Thyroid gland (tissue), 4 donors: ENCODE measurements around the gene DGKZ. TPM values are rescaled to one million over a fixed set of nuclear protein-coding genes. Genes with fewer than 3 reads are reported as not detected.

Experiments
- DNase-seq, 2 donors: peaks; one replicate each; pipeline ENCODE4 v3.0.0-alpha.2; 2019
- H3K27ac ChIP-seq, 3 donors: fragments of 200-600 bp; sonication (generic); 1 replicate in 2 of 3; 2 replicates in 1 of 3; pipeline ENCODE4 v1.5.1; 2016 to 2019; ENCODE audit warnings: mild to moderate bottlenecking in 1 of 3, moderate library complexity in 1 of 3
- H3K27me3 ChIP-seq: fragments of 200-600 bp; sonication (generic); one replicate; pipeline ENCODE4 v1.5.1; 2019
- H3K36me3 ChIP-seq, 2 donors: fragments of 200-600 bp; sonication (generic); one replicate each; pipeline ENCODE4 v1.5.1; 2016 to 2019
- H3K4me1 ChIP-seq, 2 donors: fragments of 200-600 bp; sonication (generic); one replicate each; pipeline ENCODE4 v1.5.1; 2017 to 2019
- H3K4me3 ChIP-seq, 3 donors: fragments of 200-600 bp; sonication (generic); replicated peaks in 1 of 3; 1 replicate in 2 of 3; 2 replicates in 1 of 3; pipeline ENCODE4 v1.5.1; 2016; ENCODE audit warnings: mild to moderate bottlenecking in 1 of 3
- H3K9me3 ChIP-seq: fragments of 200-600 bp; sonication (generic); one replicate; pipeline ENCODE4 v1.5.1; 2017
- CTCF ChIP-seq, 6 experiments: fragments of 200-600 bp in 3 of 6; fragments of 450-650 bp in 3 of 6; sonication (generic) in 3 of 6; IDR thresholded peaks; one replicate each; pipeline ENCODE4 v1.5.1; 2016 to 2019; ENCODE audit warnings: antibody characterized with exemption in 6 of 6, mild to moderate bottlenecking in 2 of 6, inconsistent platforms in 1 of 6, moderate library complexity in 1 of 6
- POLR2A ChIP-seq, 2 donors: fragments of 450-650 bp; IDR thresholded peaks; one replicate each; pipeline ENCODE4 v1.6.1; 2017; ENCODE audit warnings: antibody characterized with exemption in 2 of 2, mild to moderate bottlenecking in 2 of 2, moderate library complexity in 1 of 2
- WGBS, 2 donors: methylation state at CpG; one replicate each; pipeline ENCODE4 v1.1.5; 2017; 5-methylcytosine and 5-hydroxymethylcytosine counted together
- intact Hi-C: fragments of 100-400 bp; cut with DNase I; formaldehyde crosslinking; loops from one replicate; pipeline ENCODE4 v1.15.1; 2023
- total RNA-seq, 4 donors: library from RNA; depleted of rRNA; stranded (reverse); fragments of >200 nt; gene quantifications; one replicate each; pipeline ENCODE4 v1.2.3, GENCODE V29; 2016

DGKZ gene
- total RNA-seq, 4 donors from 2014 or later, result 29.7 to 53.5 (median 41.8) TPM

- intact Hi-C loops, result no loop called here
- Histone ChIP-seq H3K9me3 (no peaks in the 10 kb centered on the region), H3K27ac (peak overlapping the region in 2 of 3 donors; percentile 11 to 44), H3K27me3 (no peaks in the 10 kb centered on the region), H3K4me3 (no peak overlapping the region), H3K36me3 (no peaks in the 10 kb centered on the region), H3K4me1 (no peaks in the 10 kb centered on the region)
- DNase-seq, result no peak
- WGBS, 2 donors, result 17 to 30% methylated on average over 7 to 14 of the region's 16 CpGs
- no peak for TF ChIP-seq CTCF (IDR thresholded peaks at IDR 0.05)
- TF ChIP-seq POLR2A (IDR thresholded peaks at IDR 0.05), result no peak
Measured at GRCh38 chr11:46338988-46339666, 8.1 kb upstream of the DGKZ start.

DNA sequence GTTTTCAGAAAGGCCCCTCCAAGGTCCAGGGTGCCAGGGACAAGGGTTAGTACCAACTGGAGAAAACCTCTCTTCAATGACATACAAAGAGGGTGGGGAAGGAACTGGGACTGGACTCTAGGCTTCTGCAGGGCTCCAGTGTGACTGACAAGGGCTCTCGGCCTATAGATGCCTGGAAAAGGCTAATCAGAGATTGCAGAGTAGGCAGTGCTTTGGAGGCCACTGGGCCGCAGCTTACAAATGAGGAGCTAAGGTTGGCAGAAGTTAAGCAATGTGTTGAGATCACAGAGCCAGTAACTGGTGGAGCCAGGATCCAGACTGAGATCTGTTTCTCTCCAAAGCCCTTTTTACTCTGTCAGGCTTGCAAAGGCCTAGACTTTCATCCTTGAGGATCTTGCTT lies 7.4 kb upstream of the DGKZ start:
- intact Hi-C loops, result no loop called here
- Histone ChIP-seq H3K4me3 (no peak overlapping the region), H3K36me3 (no peaks in the 10 kb centered on the region), H3K27ac (no peak overlapping the region), H3K9me3 (no peaks in the 10 kb centered on the region), H3K4me1 (no peaks in the 10 kb centered on the region), H3K27me3 (no peaks in the 10 kb centered on the region)
- no peak for DNase-seq
- TF ChIP-seq CTCF (IDR thresholded peaks at IDR 0.05) (no peak), POLR2A (IDR thresholded peaks at IDR 0.05) (no peak)
- WGBS, 2 donors, result 78 to 88% methylated on average over 2 of the region's 2 CpGs

GRCh38 chr11:46341454-46341853 lies 5.8 kb upstream of the DGKZ start:
- Histone ChIP-seq H3K27me3 (no peaks in the 10 kb centered on the region), H3K36me3 (no peaks in the 10 kb centered on the region), H3K4me1 (no peaks in the 10 kb centered on the region), H3K27ac (no peak overlapping the region), H3K4me3 (no peak overlapping the region), H3K9me3 (no peaks in the 10 kb centered on the region)
- WGBS, 2 donors, result 90 to 98% methylated on average over 3 of the region's 3 CpGs
- TF ChIP-seq POLR2A (IDR thresholded peaks at IDR 0.05) (no peak), CTCF (IDR thresholded peaks at IDR 0.05) (no peak)
- intact Hi-C loops, result no loop called here
- no peak for DNase-seq

- intact Hi-C loops, result no loop called here
- no peaks in the 10 kb centered on the region for H3K4me1 ChIP-seq
- no peaks in the 10 kb centered on the region for H3K27me3 ChIP-seq
- TF ChIP-seq CTCF (IDR thresholded peaks at IDR 0.05), result no peak
- no peak for TF ChIP-seq POLR2A (IDR thresholded peaks at IDR 0.05)
- H3K4me3 ChIP-seq, result no peak overlapping the region
- H3K9me3 ChIP-seq, result no peaks in the 10 kb centered on the region
- no peaks in the 10 kb centered on the region for H3K36me3 ChIP-seq
- WGBS, 2 donors, result 60 to 64% methylated on average over 4 to 5 of the region's 5 CpGs
- no peak for DNase-seq
- H3K27ac ChIP-seq, result peak overlapping the region in 1 of 3 donors; percentile 17
Measured at GRCh38 chr11:46342239-46342638, 5.0 kb upstream of the DGKZ start.

GRCh38 chr11:46343520-46343919 lies 3.7 kb upstream of the DGKZ start:
- intact Hi-C loops, result no loop called here
- Histone ChIP-seq H3K4me3 (no peak overlapping the region), H3K9me3 (no peaks in the 10 kb centered on the region), H3K4me1 (peaks cover 5 to 6% of the 10 kb centered on the region in 2 donors), H3K27me3 (no peaks in the 10 kb centered on the region), H3K27ac (no peak overlapping the region), H3K36me3 (no peaks in the 10 kb centered on the region)
- no peak for TF ChIP-seq POLR2A (IDR thresholded peaks at IDR 0.05)
- no peak for TF ChIP-seq CTCF (IDR thresholded peaks at IDR 0.05)
- 82 to 85% methylated on average over 3 of the region's 3 CpGs for WGBS, 2 donors
- DNase-seq, result no peak
